Measurements from ENCODE around the gene TPM4.

Gene TPM4

GRCh38 chr19:16042533-16043085 is 33.7 kb upstream of the TPM4 start:
- no peak for DNase-seq

- no peak for DNase-seq
Measured at GRCh38 chr19:16043156-16043757, 33.0 kb upstream of the TPM4 start.

- no peak for DNase-seq
Measured at GRCh38 chr19:16044746-16045145, 31.5 kb upstream of the TPM4 start.

GRCh38 chr19:16045171-16045570 is 31.1 kb upstream of the TPM4 start:
- DNase-seq = no peak

- DNase-seq = no peak
Measured at GRCh38 chr19:16045893-16046292, 30.4 kb upstream of the TPM4 start.

GRCh38 chr19:16048583-16048982 is 27.7 kb upstream of the TPM4 start:
- DNase-seq = no peak

- DNase-seq = no peak
Measured at GRCh38 chr19:16051254-16052025, 24.9 kb upstream of the TPM4 start.

- no peak for DNase-seq
Measured at GRCh38 chr19:16052353-16052752, 23.9 kb upstream of the TPM4 start.

- DNase-seq = no peak
Measured at GRCh38 chr19:16057062-16057461, 19.2 kb upstream of the TPM4 start.

GRCh38 chr19:16060294-16060693 is 16.0 kb upstream of the TPM4 start:
- DNase-seq = no peak

- DNase-seq = no peak
Measured at GRCh38 chr19:16061943-16062342, 14.4 kb upstream of the TPM4 start.

- peak; percentile 79 for DNase-seq
Measured at GRCh38 chr19:16062789-16063188, 13.5 kb upstream of the TPM4 start.

GRCh38 chr19:16064209-16064889 is 11.9 kb upstream of the TPM4 start:
- no peak for DNase-seq

GRCh38 chr19:16066611-16067104 is 9.6 kb upstream of the TPM4 start:
- DNase-seq = peak; percentile 74

- DNase-seq = no peak
Measured at GRCh38 chr19:16067205-16067938, 8.9 kb upstream of the TPM4 start.

GRCh38 chr19:16068696-16069259 is 7.5 kb upstream of the TPM4 start:
- DNase-seq = no peak

- no peak for DNase-seq
Measured at GRCh38 chr19:16069813-16070365, 6.4 kb upstream of the TPM4 start.

- DNase-seq = no peak
Measured at GRCh38 chr19:16070366-16070990, 5.8 kb upstream of the TPM4 start.

GRCh38 chr19:16071072-16071691 is 5.1 kb upstream of the TPM4 start:
- no peak for DNase-seq

- DNase-seq = no peak
Measured at GRCh38 chr19:16073481-16073880, 2.8 kb upstream of the TPM4 start.

GRCh38 chr19:16073988-16074387 is 2.3 kb upstream of the TPM4 start:
- no peak for DNase-seq

Measured in islet precursor cell (in vitro differentiated cells).